Calu3 (cell line): ENCODE data around the gene CACNB4. TPM values are rescaled to one million over a fixed set of nuclear protein-coding genes. Genes with fewer than 3 reads are reported as not detected.

Experiments used
- BruUV-seq: library from RNA; stranded (reverse); fragments of 400-500 nt; replicated peaks from 2 replicates; lab custom pipeline; 2021; lab: Mats Ljungman, UMichigan
- CTCF ChIA-PET: fragments of 300-600 bp; sonication (Branson Sonifier 250); formaldehyde crosslinking; loops from one replicate; lab custom pipeline; 2022; ENCODE audit warnings: antibody characterized with exemption; lab: Charles Lee
- DNase-seq: peaks from one replicate; pipeline ENCODE4 v3.0.0; 2022
- H3K27ac Mint-ChIP-seq: one replicate; pipeline ENCODE4 v1.8.0; 2022; ENCODE audit warnings: mixed read lengths; ENCODE audit not compliant: unreplicated experiment
- H3K27me3 Mint-ChIP-seq: one replicate; pipeline ENCODE4 v1.8.0; 2022; ENCODE audit warnings: mixed read lengths; ENCODE audit not compliant: unreplicated experiment
- H3K36me3 Mint-ChIP-seq: one replicate; pipeline ENCODE4 v1.8.0; 2022; ENCODE audit warnings: mild to moderate bottlenecking, moderate library complexity, mixed read lengths; ENCODE audit not compliant: insufficient read depth, unreplicated experiment
- H3K4me1 Mint-ChIP-seq: one replicate; pipeline ENCODE4 v1.8.0; 2022; ENCODE audit warnings: mild to moderate bottlenecking, low read depth, mixed read lengths; ENCODE audit not compliant: unreplicated experiment
- H3K4me3 Mint-ChIP-seq: one replicate; pipeline ENCODE4 v1.8.0; 2022; ENCODE audit warnings: mild to moderate bottlenecking, low read depth, moderate library complexity, mixed read lengths; ENCODE audit not compliant: unreplicated experiment
- H3K9me3 Mint-ChIP-seq: one replicate; pipeline ENCODE4 v1.8.0; 2022; ENCODE audit warnings: low read depth, mixed read lengths; ENCODE audit not compliant: unreplicated experiment
- intact Hi-C: fragments of 100-400 bp; cut with micrococcal nuclease; formaldehyde crosslinking; loops from one replicate; pipeline ENCODE4 v1.10.0; 2022; ENCODE audit not compliant: unreplicated experiment
- total RNA-seq: library from RNA; stranded (reverse); gene quantifications from 2 replicates; pipeline ENCODE4 v1.2.3, GENCODE V29; 2022
- TF ChIP-seq, protein P1 (sequence below): fragments of 200-600 bp; IDR thresholded peaks from one replicate; pipeline ENCODE4 v1.8.0; 2022; ENCODE audit warnings: antibody characterized with exemption; ENCODE audit not compliant: unreplicated experiment

Gene CACNB4
- total RNA-seq, 1 experiment from 2014 or later, result 0.33 TPM

DNA sequence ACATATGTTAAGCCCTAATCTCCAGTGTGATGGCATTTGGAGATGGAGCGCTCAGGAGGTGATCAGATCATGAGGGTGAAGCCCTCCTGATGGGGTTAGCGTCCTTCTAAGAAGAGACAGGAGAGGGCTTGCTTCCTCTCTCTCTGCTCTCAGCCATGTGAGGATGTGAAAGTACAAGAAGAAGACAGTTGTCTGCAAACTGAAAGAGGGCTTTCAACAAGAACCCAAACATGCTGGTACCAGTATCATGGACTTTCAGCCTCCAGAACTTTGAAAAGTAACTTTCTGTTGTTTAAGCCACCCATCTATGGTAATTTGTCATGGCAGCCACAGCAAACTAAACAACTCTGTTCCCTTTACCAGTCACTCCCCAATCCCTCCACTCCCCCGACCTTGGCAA is 47.4 kb downstream of the CACNB4 start:
- Mint-ChIP-seq H3K9me3 (no peaks in the 10 kb centered on the region), H3K4me3 (no peak overlapping the region), H3K27me3 (peaks cover 43% of the 10 kb centered on the region), H3K36me3 (no peaks in the 10 kb centered on the region), H3K4me1 (peaks cover 12% of the 10 kb centered on the region), H3K27ac (no peak overlapping the region)
- intact Hi-C loops, result no loop called here
- CTCF ChIA-PET, result no interaction called here
- no TSS peak for BruUV-seq
- TF ChIP-seq, protein P1, sequence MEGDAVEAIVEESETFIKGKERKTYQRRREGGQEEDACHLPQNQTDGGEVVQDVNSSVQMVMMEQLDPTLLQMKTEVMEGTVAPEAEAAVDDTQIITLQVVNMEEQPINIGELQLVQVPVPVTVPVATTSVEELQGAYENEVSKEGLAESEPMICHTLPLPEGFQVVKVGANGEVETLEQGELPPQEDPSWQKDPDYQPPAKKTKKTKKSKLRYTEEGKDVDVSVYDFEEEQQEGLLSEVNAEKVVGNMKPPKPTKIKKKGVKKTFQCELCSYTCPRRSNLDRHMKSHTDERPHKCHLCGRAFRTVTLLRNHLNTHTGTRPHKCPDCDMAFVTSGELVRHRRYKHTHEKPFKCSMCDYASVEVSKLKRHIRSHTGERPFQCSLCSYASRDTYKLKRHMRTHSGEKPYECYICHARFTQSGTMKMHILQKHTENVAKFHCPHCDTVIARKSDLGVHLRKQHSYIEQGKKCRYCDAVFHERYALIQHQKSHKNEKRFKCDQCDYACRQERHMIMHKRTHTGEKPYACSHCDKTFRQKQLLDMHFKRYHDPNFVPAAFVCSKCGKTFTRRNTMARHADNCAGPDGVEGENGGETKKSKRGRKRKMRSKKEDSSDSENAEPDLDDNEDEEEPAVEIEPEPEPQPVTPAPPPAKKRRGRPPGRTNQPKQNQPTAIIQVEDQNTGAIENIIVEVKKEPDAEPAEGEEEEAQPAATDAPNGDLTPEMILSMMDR, result no peak
- no peak for DNase-seq

- peaks cover 43% of the 10 kb centered on the region for H3K27me3 Mint-ChIP-seq
- TF ChIP-seq, protein P1, result no peak
- CTCF ChIA-PET, result no interaction called here
- intact Hi-C loops, result no loop called here
- no peak for DNase-seq
- no peaks in the 10 kb centered on the region for H3K9me3 Mint-ChIP-seq
- no peak overlapping the region for H3K4me3 Mint-ChIP-seq
- no peaks in the 10 kb centered on the region for H3K36me3 Mint-ChIP-seq
- BruUV-seq, result no TSS peak
- no peak overlapping the region for H3K27ac Mint-ChIP-seq
- peaks cover 12% of the 10 kb centered on the region for H3K4me1 Mint-ChIP-seq
Observed at GRCh38 chr2:152050915-152051314, 47.9 kb downstream of the CACNB4 start.

DNA sequence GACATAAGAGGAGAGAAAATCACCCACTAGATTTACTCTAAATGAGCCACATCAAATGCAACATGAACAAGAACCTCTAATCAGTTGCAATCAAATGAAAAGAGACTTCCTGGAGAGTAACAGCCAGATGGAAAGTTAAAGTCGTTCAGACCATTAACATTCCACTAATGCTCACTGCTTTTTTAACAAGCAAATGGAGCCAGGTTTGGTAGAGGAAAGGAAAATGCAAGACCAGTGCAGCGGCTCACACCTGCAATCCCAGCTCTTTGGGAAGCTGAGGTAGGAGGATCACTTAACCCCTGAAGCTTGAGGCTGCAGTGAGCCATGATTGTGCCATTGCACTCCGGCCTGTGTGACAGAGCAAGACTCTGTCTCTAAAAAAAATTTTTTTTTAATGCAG is 48.5 kb downstream of the CACNB4 start:
- Mint-ChIP-seq H3K27me3 (peaks cover 46% of the 10 kb centered on the region), H3K36me3 (no peaks in the 10 kb centered on the region), H3K4me1 (peaks cover 10% of the 10 kb centered on the region), H3K4me3 (no peak overlapping the region), H3K9me3 (no peaks in the 10 kb centered on the region), H3K27ac (no peak overlapping the region)
- DNase-seq, result no peak
- intact Hi-C loops, result no loop called here
- BruUV-seq, result no TSS peak
- CTCF ChIA-PET, result no interaction called here
- TF ChIP-seq, protein P1, result no peak

- no TSS peak for BruUV-seq
- CTCF ChIA-PET, result no interaction called here
- Mint-ChIP-seq H3K4me1 (peaks cover 2% of the 10 kb centered on the region), H3K36me3 (no peaks in the 10 kb centered on the region), H3K4me3 (no peak overlapping the region), H3K27ac (no peak overlapping the region), H3K27me3 (peaks cover 53% of the 10 kb centered on the region), H3K9me3 (no peaks in the 10 kb centered on the region)
- TF ChIP-seq, protein P1, result no peak
- DNase-seq, result no peak
- intact Hi-C loops, result no loop called here
Observed at GRCh38 chr2:152049541-152049940, 49.3 kb downstream of the CACNB4 start.
